ENCODE results near the gene CD6.

DNA sequence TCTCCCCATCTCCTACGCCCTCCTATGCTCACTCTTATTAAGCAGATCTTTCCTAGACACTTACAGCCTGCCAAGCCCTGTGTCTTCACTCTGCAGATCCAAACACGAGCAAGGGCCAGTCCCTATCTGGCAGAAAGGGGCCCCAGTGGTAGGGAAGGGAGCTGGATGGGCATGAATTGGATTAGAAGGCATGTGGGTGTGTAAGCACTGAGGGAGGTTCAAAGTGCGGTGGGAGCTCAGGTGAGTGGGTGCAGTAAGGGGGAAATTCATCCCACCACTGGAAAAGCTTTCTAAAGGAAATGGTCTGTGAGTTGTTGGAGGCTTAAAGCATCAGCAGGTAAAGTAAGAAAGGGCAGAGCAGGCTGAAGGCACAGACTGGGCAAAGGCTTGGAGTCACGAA, 41.7 kb upstream of the CD6 start:
- TF ChIP-seq POLR2A (IDR thresholded peaks at IDR 0.05; ENCODE audit: low read depth, low read length), result no peak
- no peak for TF ChIP-seq POLR2AphosphoS5 (IDR thresholded peaks at IDR 0.05; ENCODE audit: low read depth, low read length)
- no peak for TF ChIP-seq TAF1 (IDR thresholded peaks at IDR 0.05; ENCODE audit: low read depth, low read length)
